Activated CD4-positive, alpha-beta T cell treated with anti-CD3 and anti-CD28 coated beads for 24 hours (primary cell): ENCODE results near the gene MAB21L2.
"Not testable (repeated sequence)": the region's sequence is repeated elsewhere in the genome, so short reads cannot be mapped to it uniquely, and the experiment has no call there.

ENCODE experiments used
- DNase-seq, 2 donors: peaks; one replicate each; pipeline ENCODE4 v3.0.0-alpha.2; 2020; ENCODE audit warnings: low read depth in 2 of 2

MAB21L2 gene

DNA sequence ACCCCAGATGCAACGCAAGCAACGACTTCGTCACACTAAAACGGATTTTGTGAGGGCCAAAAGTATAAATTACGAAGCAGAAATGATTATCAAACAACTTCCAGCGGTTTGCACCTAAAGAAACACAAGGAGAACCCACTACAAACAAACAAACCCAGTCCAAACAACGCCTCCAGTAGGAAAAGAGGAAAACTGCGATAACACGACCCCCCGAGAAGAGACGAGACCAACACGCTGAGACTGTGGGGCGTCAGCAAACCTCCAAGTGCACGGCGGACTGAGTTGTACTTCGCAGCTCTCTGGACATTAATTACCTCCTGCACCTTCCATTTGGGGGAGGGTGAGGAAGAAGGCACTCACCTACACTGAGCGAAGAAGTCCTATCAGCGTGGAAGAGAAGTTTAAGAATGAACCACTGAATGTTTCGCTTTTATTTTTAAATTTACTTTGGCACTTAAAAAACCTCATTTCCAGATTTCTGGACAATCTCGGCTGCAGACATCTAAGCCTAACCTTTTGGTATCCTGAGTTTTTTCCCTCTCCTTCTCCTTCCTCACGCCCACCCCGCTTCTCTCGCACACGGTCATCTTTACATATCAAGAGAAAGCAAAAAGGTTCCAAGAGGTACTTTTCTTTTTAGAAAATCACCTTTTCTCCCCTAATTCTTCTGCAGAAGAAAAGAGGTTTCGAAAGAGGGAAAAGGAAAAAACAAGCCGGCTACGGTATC lies at the start of gene MAB21L2:
MAB21L2 (plus strand) TSS at position 6 of the 727 bp plus-strand sequence. CDS start 879 bp downstream, outside the sequence.
- no peak for DNase-seq

GRCh38 chr4:150533673-150534072 lies 48.3 kb upstream of the MAB21L2 start:
- no peak for DNase-seq

- no peak for DNase-seq
Measured at GRCh38 chr4:150534818-150535217, 47.1 kb upstream of the MAB21L2 start.

DNA sequence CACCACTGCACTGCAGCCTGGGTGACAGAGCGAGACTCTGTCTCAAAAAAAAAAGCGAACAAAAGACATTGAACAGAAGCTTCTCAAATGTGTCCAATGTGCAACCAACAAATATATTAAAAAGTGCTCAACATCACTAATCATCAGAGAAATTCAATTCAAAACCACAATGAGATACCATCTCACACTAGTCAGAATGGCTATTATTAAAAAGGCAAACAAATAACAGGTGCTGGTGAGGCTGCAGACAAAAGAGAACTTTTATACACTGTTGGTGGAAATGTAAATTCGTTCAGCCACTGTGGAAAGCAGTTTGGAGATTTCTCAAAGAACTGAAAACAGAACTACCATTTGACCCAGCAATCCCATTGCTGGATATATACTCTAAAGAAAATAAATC lies 44.0 kb upstream of the MAB21L2 start:
- DNase-seq, result not testable (repeated sequence)

DNA sequence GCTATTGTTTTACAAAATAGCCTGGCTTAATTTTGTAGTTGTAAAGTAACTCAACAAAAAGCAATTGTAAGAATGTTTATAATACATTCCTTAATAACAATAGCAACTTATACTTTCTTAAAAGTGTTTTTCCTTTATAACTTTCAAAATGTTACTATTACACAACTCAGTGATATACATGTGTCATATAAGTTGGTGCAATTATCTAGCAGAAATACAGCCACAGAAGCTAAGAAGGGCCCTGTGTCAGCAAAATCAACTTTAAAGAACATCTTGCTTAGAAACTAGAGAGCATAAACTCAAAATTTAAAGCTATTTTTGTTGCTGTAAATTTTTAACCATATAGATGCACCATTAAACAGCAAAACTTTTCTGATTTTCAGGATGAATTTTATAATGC lies 41.4 kb upstream of the MAB21L2 start:
- DNase-seq, result no peak

DNA sequence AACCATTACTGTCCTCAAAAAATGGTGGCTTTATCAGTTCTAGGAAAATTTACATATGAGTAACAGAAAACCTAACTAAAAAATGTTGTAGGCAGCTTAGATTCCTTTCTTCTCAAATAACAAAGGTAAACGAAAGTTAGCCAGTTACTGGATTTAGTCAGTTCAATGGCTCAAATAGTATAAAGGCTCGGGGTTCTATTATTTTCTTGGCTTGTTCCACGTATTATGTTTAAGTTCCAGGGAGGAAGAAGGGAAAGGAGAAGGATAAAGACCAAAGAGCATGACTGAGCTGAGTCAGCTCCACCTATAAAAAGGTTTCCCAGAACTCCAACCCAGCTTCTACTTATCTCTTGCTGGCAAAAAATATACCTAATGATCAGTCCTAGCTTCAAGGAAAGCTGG lies 41.0 kb upstream of the MAB21L2 start:
- no peak for DNase-seq

DNA sequence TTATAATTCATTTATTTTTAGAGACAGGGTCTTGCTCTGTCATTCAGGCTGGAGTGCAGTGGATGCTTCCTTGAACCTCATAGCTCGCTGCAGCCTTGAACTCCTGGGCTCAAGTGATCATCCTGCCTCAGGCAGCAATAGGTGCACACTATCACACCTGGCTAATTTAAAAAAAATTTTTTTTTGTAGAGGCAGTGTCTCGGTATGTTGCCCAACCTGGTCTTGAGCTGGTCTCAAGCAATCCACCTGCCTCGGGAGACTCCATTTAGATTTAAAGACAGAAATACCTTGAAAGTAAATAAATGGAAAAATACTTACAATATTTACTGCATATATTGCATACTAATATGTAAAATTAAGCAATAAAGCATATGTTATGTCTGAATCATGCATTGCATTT lies 40.3 kb upstream of the MAB21L2 start:
- no peak for DNase-seq

DNA sequence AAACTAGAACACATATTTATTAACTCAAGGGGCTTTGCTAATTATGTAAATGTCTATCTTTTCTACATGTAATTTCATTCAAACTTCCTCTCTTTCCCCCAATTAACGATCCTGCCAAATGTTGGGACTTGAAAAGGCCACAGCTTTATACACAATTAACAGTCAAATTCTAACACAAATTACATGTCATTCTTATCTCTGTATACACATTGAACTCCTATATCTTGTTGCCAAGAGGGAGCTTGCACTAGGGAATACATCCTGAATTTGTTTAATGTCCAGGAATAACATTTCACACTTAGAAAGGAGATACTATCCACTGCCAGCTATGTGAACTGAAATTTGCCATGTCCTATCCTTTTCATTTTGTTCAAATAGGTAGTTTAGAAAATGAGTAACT lies 38.9 kb upstream of the MAB21L2 start:
- DNase-seq, result no peak

- no peak for DNase-seq
Measured at GRCh38 chr4:150546286-150546685, 35.7 kb upstream of the MAB21L2 start.

GRCh38 chr4:150547154-150547838 lies 34.7 kb upstream of the MAB21L2 start:
- DNase-seq, result no peak

DNA sequence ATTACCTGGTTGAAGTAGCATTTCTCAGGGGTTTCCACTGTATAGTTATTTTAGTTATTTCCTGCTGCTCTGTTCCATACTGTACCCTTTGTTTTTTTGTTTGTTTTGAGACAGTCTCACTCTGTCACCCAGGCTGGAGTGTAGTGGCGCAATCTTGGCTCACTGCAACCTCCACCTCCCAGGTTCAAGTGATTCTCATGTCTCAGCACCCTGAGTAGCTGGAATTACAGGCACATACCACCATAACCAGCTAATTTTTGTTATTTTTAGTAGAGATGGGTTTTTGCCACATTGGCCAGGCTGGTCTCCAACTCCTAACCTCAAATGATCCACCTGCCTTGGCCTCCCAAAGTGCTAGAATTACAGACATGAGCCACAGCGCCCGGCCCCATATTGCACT lies 24.1 kb upstream of the MAB21L2 start:
- not testable (repeated sequence) for DNase-seq

- DNase-seq, result no peak
Measured at GRCh38 chr4:150561143-150561737, 20.7 kb upstream of the MAB21L2 start.

DNA sequence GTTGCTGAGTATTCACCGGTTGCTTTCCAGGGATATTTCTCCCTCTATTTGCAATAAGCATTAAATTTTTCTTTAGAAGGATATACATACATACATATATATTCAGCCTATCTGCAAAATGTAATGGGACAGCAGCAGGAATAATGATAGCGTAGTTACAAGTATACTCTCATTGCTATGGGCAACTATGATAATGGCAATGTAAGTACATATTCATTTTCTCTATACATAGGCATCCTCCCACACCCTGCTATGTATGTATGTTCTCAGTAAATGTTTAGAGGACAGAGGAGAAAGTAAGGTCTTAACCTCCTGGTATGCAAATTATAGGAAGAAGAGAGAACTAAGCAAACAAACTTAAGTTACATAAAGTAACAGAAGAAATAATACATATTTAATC lies 19.7 kb upstream of the MAB21L2 start:
- DNase-seq, result no peak

GRCh38 chr4:150562751-150563150 lies 19.2 kb upstream of the MAB21L2 start:
- no peak for DNase-seq

DNA sequence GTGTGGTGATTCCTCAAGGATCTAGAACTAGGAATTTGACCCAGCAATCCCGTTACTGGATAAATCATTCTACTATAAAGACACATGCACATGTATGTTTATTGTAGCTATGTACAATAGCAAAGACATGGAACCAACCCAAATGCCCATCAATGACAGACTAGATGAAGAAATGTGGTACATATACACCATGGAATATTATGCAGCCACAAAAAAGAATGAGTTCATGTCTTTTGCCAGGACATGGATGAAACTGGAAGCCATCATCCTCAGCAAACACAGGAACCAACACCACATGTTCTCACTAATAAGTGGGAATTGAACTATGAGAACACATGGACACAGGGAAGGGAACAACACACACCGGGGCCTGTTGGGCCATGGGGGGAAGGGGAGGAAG lies 17.0 kb upstream of the MAB21L2 start:
- not testable (repeated sequence) for DNase-seq

GRCh38 chr4:150567070-150567469 lies 14.9 kb upstream of the MAB21L2 start:
- no peak for DNase-seq

DNA sequence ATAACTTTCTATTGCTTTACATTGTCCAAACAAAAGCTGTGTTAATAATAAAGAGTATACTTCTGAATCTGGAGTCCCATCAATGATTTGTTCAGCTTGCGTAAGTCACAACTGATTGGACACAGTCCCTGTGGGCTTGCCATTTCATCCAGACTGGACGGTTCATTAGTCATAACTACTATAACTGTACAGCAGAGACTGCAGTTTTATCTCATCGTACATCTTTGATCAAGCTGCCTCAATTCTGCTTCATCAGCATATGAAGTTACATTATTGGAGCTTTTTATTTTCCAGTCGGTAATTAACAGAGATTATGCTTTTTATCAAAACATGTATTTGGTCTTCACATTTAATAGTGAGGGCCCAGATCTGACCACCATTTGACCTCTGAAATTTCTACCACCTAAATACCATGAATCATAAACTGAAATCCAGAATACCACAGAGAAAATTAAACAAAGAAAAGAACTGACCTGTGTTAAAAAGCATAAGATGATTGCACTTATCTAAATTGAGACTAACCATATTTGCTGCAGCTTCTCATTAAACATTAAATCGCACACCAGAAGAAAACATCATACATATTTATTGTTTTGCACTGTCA lies 12.5 kb upstream of the MAB21L2 start:
- no peak for DNase-seq

DNA sequence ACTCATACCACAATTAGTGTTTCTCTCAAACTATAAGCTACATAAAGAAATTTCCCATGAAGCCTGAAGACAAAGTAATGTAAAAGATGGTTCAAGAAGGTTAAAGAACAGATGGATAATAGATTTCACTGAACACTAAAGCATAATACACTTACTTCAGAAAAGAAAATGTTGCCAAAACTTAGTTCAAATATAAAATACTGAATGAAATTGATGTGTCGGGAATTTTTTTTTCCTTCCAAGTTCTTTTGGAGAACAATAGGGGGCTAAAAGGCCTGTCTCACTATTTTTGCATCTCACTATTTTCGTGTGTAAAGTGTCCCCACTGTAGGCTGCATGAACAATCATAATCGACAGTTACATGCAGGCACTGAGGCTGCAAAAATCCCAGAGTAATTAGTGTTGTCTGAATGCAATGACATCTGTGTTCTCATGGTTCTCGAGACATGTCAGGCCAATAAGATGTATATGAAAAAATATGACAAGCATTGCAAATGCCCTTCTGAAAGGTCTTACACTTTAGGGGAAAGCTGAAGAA lies 11.9 kb upstream of the MAB21L2 start:
- DNase-seq, result no peak

DNA sequence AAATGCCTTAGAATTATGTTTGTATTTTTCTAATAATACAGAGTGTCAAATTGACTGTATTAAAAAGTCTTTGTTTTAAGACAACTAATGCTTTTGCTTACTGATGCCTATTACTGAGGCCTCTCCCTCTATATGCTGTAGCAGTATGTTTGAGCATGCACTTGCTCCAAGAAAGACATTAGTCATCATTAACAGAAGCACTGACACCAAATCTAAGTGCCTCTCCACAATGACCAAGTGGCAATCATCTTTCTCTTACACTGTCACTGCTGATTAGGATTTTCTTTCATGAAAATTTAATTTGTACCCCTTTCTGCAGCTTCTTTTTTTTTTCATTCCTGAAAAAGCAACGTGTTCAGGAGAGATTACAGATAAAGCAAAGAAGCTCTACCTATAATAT lies 11.1 kb upstream of the MAB21L2 start:
- DNase-seq, result no peak

DNA sequence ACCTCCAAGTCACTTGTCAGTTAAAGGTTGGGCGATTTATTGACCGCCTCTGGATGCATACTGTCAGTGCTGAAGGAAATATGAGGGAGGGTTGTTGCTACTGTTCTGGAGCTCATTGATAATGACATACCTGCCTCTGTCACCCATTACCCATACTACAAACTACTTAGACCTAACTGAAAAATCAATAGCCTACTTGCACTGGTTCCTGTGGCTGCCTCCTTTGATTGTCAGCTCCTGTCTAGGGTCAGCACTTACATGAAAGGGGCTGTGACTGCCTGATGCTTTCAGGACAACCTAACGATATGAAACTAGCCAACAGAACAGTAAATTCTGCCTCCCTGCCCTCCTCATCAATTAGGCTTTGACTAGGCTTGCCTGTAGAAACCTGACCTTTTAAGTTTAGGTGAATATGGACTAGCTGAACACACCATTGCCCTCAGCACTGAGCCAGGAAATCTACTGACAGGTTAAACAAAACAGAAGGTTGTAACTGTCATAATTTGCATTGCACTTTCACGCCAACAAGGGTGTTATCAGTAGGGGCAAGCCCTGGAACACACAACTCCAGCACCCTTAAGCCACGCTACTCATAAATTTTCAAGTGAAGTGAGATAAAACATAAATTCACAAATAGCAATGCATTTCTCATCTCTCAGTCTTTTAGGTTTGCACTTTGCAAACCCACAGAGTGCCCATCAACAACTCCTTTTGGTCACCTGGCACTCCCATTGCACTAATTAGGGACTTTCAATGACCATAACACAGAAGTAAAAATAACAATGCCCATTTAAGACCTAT lies 9.0 kb upstream of the MAB21L2 start:
- DNase-seq, result no peak

DNA sequence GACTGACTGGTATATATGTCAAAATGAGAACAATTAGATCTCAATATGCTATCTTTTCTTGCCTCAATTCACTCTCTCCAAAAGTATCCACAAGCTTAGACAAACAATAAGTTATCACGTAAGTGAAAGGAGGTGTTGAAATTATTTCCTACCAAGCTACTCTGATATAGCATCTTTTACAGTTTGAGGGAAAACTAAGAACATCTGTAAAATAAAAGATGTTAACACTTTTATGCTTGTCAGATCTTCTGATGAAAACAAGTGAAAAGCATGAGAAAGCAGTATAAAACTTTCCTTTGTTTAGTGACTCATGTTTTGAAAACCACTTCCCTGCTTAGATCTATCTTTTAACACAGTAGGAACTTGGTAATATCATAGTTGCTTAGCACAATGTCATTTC lies 8.4 kb upstream of the MAB21L2 start:
- DNase-seq, result no peak

DNA sequence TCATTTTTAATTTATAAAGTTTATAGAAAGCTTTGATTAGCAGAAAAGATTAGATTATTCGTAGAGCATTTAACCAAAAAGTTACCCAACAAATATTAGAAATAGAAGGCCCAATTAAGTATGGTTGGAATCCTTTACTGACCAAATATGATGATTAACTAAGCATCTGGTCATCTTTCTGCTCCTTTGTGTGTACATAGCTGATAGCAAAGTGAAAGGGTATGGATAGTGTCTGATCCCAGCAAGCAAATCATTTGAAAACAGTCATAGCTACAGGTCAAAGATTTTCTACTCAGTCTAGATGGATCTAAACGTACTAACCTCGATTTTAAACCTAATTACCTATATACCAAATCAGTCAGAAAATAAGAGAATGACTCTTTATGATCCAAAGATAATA lies 7.3 kb upstream of the MAB21L2 start:
- no peak for DNase-seq
